AG04449 (cell line): ENCODE measurements around the gene RAPGEF5.
A peak's percentile ranks its signal among the peaks of the same experiment; 100 is the strongest.

Experiments used
- CTCF ChIA-PET: fragments of 350-600 bp; formaldehyde crosslinking; extraction: SDS; loops from one replicate; lab custom pipeline; 2021; ENCODE audit warnings: antibody characterized with exemption; lab: Yijun Ruan, JAX
- POLR2A ChIA-PET: fragments of 400-600, 350-600 bp; formaldehyde crosslinking; extraction: SDS; loops from one replicate; lab custom pipeline; 2020; ENCODE audit warnings: antibody characterized with exemption, inconsistent platforms; lab: Yijun Ruan, JAX
- DNase-seq: peaks from one replicate; pipeline ENCODE4 v3.0.0-alpha.2; 2010; ENCODE audit warnings: low read depth, low spot score
- H3K4me3 ChIP-seq: 2 replicates; pipeline ENCODE4 v1.5.1; 2011; ENCODE audit warnings: low read depth, mild to moderate bottlenecking, control low read depth, low read length
- CTCF ChIP-seq: IDR thresholded peaks from one replicate; pipeline ENCODE4 v1.5.1; 2011; ENCODE audit warnings: mild to moderate bottlenecking, moderate library complexity, low read length, control low read depth, inconsistent platforms; ENCODE audit not compliant: insufficient read depth; ENCODE audit errors: missing control alignments

RAPGEF5 gene

GRCh38 chr7:22268884-22269421, 88.0 kb downstream of the RAPGEF5 start:
- ChIA-PET POLR2A (no interaction called here), CTCF (interaction anchor here (0.6 to 1.4 kb wide), 5 partner anchors 12 to 217 kb away, joined by 3 to 4 read pairs (median 3); no protein-coding TSS in a partner anchor)
- no peak overlapping the region for H3K4me3 ChIP-seq
- no peak for DNase-seq
- TF ChIP-seq CTCF, result no peak

GRCh38 chr7:22267930-22268615, 88.9 kb downstream of the RAPGEF5 start:
- POLR2A ChIA-PET, result no interaction called here
- peak; percentile 5 for DNase-seq
- no peak overlapping the region for H3K4me3 ChIP-seq
- no peak for TF ChIP-seq CTCF
- CTCF ChIA-PET, result interaction anchor here (1.3 to 1.4 kb wide), 2 partner anchors 157 to 158 kb away, joined by 4 read pairs; no protein-coding TSS in a partner anchor

DNA sequence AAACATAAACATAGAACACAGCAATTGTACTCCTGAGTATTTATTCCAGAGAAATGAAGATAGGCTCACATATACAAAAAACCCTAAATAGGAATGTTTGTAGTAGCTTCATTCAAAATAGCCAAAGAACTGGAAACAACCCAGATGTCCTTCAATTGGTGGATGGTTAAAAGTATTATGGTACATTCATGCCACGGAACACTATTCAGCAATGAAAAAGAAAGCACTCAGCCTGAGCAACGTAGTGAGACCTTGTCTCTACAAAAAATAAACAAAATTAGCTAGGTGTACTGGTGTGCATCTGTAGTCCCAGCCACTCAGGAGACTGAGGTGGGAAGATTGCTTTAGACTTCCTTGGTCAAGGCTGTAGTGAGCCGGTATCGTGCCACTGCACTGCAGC, 94.4 kb downstream of the RAPGEF5 start:
- ChIA-PET POLR2A (no interaction called here), CTCF (no interaction called here)
- DNase-seq, result no peak
- H3K4me3 ChIP-seq, result no peak overlapping the region
- TF ChIP-seq CTCF, result no peak

GRCh38 chr7:22256541-22257096, 100.3 kb downstream of the RAPGEF5 start:
- ChIA-PET CTCF (interaction anchor here (1.0 to 5.9 kb wide), 6 partner anchors 13 to 234 kb away, joined by 3 to 40 read pairs (median 3); no protein-coding TSS in a partner anchor), POLR2A (no interaction called here)
- no peak for TF ChIP-seq CTCF
- H3K4me3 ChIP-seq, result no peak overlapping the region
- no peak for DNase-seq

DNA sequence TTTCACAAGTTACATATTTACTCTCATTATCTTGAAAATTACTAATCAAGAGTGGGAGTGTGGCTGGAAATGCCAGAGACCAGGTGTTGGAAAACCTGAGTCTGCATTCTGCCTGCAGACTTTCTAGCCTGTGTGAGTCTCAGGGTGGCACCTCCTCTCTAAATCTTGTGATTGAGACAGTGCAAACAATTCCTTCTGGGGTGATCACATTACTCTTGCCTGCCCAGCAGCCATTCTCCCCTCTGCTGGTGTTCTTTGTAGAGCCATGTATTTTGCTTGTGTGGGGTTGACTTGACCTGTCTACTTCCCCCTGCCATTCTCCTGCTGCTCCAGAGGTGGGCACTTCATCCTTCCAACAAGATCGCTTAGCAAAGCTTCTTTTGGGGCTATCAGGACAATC, 101.1 kb downstream of the RAPGEF5 start:
- no peak overlapping the region for H3K4me3 ChIP-seq
- CTCF ChIA-PET, result interaction anchor here (1.0 to 5.9 kb wide), 3 partner anchors 146 to 234 kb away, joined by 3 to 40 read pairs (median 3); no protein-coding TSS in a partner anchor
- DNase-seq, result no peak
- POLR2A ChIA-PET, result no interaction called here
- TF ChIP-seq CTCF, result no peak

DNA sequence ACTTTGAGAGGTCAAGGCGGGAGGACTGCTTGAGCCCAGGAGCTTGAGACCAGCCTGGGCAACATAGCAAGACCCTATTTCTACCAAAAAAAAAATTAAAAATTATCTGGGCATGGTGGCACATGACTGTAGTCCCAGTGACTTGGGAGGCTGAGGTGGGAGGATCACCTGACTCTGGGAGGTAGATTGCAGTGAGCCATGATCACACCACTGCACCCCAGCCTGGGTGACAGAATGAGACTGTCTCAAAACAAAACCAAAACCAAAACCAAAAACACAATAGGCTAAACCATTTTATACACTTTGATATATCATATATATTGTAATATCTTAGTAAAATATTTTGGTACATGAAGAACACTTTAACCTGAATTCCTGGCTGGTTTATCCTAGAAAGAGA, 101.6 kb downstream of the RAPGEF5 start:
- ChIA-PET CTCF (interaction anchor here (1.2 to 5.9 kb wide), 2 partner anchors 146 to 235 kb away, joined by 3 to 40 read pairs; no protein-coding TSS in a partner anchor), POLR2A (no interaction called here)
- no peak overlapping the region for H3K4me3 ChIP-seq
- no peak for TF ChIP-seq CTCF
- no peak for DNase-seq
